HG03097 (cell line): ENCODE measurements around the gene DNAJC18.
"Not testable (repeated sequence)": the region's sequence is repeated elsewhere in the genome, so short reads cannot be mapped to it uniquely, and the experiment has no call there.

Experiments
- ATAC-seq: cut with Tn5 transposase; IDR thresholded peaks from one replicate; pipeline ENCODE4 v1.9.1; 2021; ENCODE audit not compliant: unreplicated experiment, low FRiP score

DNAJC18 gene

GRCh38 chr5:139435676-139436075 lies 3.6 kb downstream of the DNAJC18 start:
- ATAC-seq: no peak

- no peak for ATAC-seq
Measured at GRCh38 chr5:139431706-139432105, 7.6 kb downstream of the DNAJC18 start.

GRCh38 chr5:139430015-139430414 lies 9.3 kb downstream of the DNAJC18 start:
- ATAC-seq: no peak

GRCh38 chr5:139426203-139426885 lies 13.0 kb downstream of the DNAJC18 start:
- ATAC-seq: no peak

GRCh38 chr5:139425497-139425896 lies 13.8 kb downstream of the DNAJC18 start:
- ATAC-seq: no peak

GRCh38 chr5:139422307-139422893 lies 16.9 kb downstream of the DNAJC18 start:
- ATAC-seq: no peak

GRCh38 chr5:139419226-139420192 lies 19.8 kb downstream of the DNAJC18 start:
- ATAC-seq: no peak

- ATAC-seq: no peak
Measured at GRCh38 chr5:139418793-139419192, 20.5 kb downstream of the DNAJC18 start.

GRCh38 chr5:139417214-139417613 lies 22.1 kb downstream of the DNAJC18 start:
- no peak for ATAC-seq

GRCh38 chr5:139416651-139417050 lies 22.7 kb downstream of the DNAJC18 start:
- no peak for ATAC-seq

GRCh38 chr5:139415869-139416268 lies 23.5 kb downstream of the DNAJC18 start:
- no peak for ATAC-seq

- no peak for ATAC-seq
Measured at GRCh38 chr5:139415221-139415861, 24.0 kb downstream of the DNAJC18 start.

GRCh38 chr5:139414581-139415130 lies 24.7 kb downstream of the DNAJC18 start:
- no peak for ATAC-seq

GRCh38 chr5:139413963-139414362 lies 25.4 kb downstream of the DNAJC18 start:
- ATAC-seq: no peak

- no peak for ATAC-seq
Measured at GRCh38 chr5:139413153-139413552, 26.2 kb downstream of the DNAJC18 start.

- ATAC-seq: no peak
Measured at GRCh38 chr5:139410993-139411828, 28.1 kb downstream of the DNAJC18 start.

- no peak for ATAC-seq
Measured at GRCh38 chr5:139410121-139410992, 29.0 kb downstream of the DNAJC18 start.

GRCh38 chr5:139409116-139409515 lies 30.2 kb downstream of the DNAJC18 start:
- not testable (repeated sequence) for ATAC-seq

GRCh38 chr5:139408191-139408590 lies 31.1 kb downstream of the DNAJC18 start:
- no peak for ATAC-seq
